Neural progenitor cell (in vitro differentiated cells): ENCODE measurements around the gene CSTF2T.

Experiments used
- CTCF ChIP-seq: fragments of 200-600 bp; sonication (generic); IDR thresholded peaks from 2 replicates; pipeline ENCODE4 v1.5.1; 2017; ENCODE audit warnings: antibody characterized with exemption, mild to moderate bottlenecking
- EZH2 ChIP-seq: fragments of 200-600 bp; sonication (generic); IDR thresholded peaks from 2 replicates; pipeline ENCODE4 v1.6.1; 2017; ENCODE audit warnings: antibody characterized with exemption, mild to moderate bottlenecking, moderate library complexity
- EZH2phosphoT487 ChIP-seq: fragments of 200-600 bp; sonication (generic); IDR thresholded peaks from 2 replicates; pipeline ENCODE4 v1.6.1; 2017; ENCODE audit warnings: antibody characterized with exemption

- TF ChIP-seq CTCF (no peak), EZH2 (no peak), EZH2phosphoT487 (no peak)
These were observed 44.5 kb downstream of the CSTF2T start for GRCh38 chr10:51654918-51655317.
